GM06990 (cell line): ENCODE measurements around the gene MPC1.

ENCODE experiments used
- DNase-seq: peaks from one replicate; pipeline ENCODE4 v3.0.0-alpha.2; 2011; ENCODE audit not compliant: insufficient read length; ENCODE audit errors: extremely low read depth
- H3K27me3 ChIP-seq: replicated peaks from 2 replicates; pipeline ENCODE4 v1.6.0; 2011; ENCODE audit warnings: low read length; ENCODE audit not compliant: control insufficient read depth, insufficient read depth
- H3K36me3 ChIP-seq: 2 replicates; pipeline ENCODE4 v1.5.1; 2011; ENCODE audit warnings: low read length; ENCODE audit not compliant: control insufficient read depth, insufficient read depth
- H3K4me3 ChIP-seq: replicated peaks from 2 replicates; pipeline ENCODE4 v1.5.1; 2011; ENCODE audit warnings: low read depth, mild to moderate bottlenecking, control low read depth, low read length
- CTCF ChIP-seq: IDR thresholded peaks from 2 replicates; pipeline ENCODE4 v1.5.1; 2011; ENCODE audit warnings: low read length, control low read depth, mild to moderate bottlenecking, inconsistent platforms; ENCODE audit not compliant: insufficient read depth, poor library complexity, severe bottlenecking

MPC1 gene

GRCh38 chr6:166412156-166412910 is 29.6 kb upstream of the MPC1 start:
- no peaks in the 10 kb centered on the region for H3K36me3 ChIP-seq
- no peak for DNase-seq
- no peak for TF ChIP-seq CTCF
- no peak overlapping the region for H3K4me3 ChIP-seq
- no peaks in the 10 kb centered on the region for H3K27me3 ChIP-seq

- TF ChIP-seq CTCF: no peak
- Histone ChIP-seq H3K36me3 (no peaks in the 10 kb centered on the region), H3K27me3 (no peaks in the 10 kb centered on the region), H3K4me3 (no peak overlapping the region)
- no peak for DNase-seq
Observed at GRCh38 chr6:166411721-166412151, 29.0 kb upstream of the MPC1 start.

- Histone ChIP-seq H3K36me3 (no peaks in the 10 kb centered on the region), H3K4me3 (no peak overlapping the region), H3K27me3 (no peaks in the 10 kb centered on the region)
- no peak for DNase-seq
- TF ChIP-seq CTCF: no peak
Observed at GRCh38 chr6:166411271-166411670, 28.5 kb upstream of the MPC1 start.

- no peak for TF ChIP-seq CTCF
- Histone ChIP-seq H3K27me3 (no peaks in the 10 kb centered on the region), H3K4me3 (no peak overlapping the region), H3K36me3 (no peaks in the 10 kb centered on the region)
- no peak for DNase-seq
Observed at GRCh38 chr6:166410426-166410935, 27.7 kb upstream of the MPC1 start.

GRCh38 chr6:166408936-166409755 is 26.4 kb upstream of the MPC1 start:
- no peaks in the 10 kb centered on the region for H3K27me3 ChIP-seq

More at GRCh38 chr6:166408936-166409755, 26.4 kb upstream of the MPC1 start:
- H3K4me3 ChIP-seq: no peak overlapping the region
- no peaks in the 10 kb centered on the region for H3K36me3 ChIP-seq
- TF ChIP-seq CTCF: no peak
- DNase-seq: no peak
